A673 (cell line): ENCODE results near the gene CDC42BPA. TPM values are rescaled to one million over a fixed set of nuclear protein-coding genes. Genes with fewer than 3 reads are reported as not detected.

Experiments used
- BruUV-seq: library from RNA; stranded (reverse); fragments of 400-500 nt; replicated peaks from 2 replicates; lab custom pipeline; 2021; lab: Mats Ljungman, UMichigan
- CTCF ChIA-PET: fragments of 300-600 bp; sonication (Branson Sonifier 250); formaldehyde crosslinking; loops from one replicate; lab custom pipeline; 2022; ENCODE audit warnings: antibody characterized with exemption; lab: Charles Lee
- POLR2A ChIA-PET: fragments of 300-600 bp; sonication (Branson Sonifier 250); formaldehyde crosslinking; loops from one replicate; lab custom pipeline; 2022; ENCODE audit warnings: antibody characterized with exemption; ENCODE audit not compliant: low non-redundant PET; lab: Charles Lee
- DNase-seq: peaks from one replicate; pipeline ENCODE4 v3.0.0-alpha.2; 2015; ENCODE audit warnings: low spot score
- H3K27ac ChIP-seq: fragments of 200-600 bp; sonication (generic); 2 replicates; pipeline ENCODE4 v1.5.1; 2016; ENCODE audit warnings: mixed run types, low read depth, mild to moderate bottlenecking, mixed read lengths, antibody characterized with exemption, low read length; ENCODE audit not compliant: poor library complexity, severe bottlenecking
- H3K27me3 ChIP-seq: fragments of 200-600 bp; sonication (generic); replicated peaks from 2 replicates; pipeline ENCODE4 v1.6.1; 2017; ENCODE audit warnings: mixed run types, low read depth, mild to moderate bottlenecking, mixed read lengths, antibody characterized with exemption, low read length; ENCODE audit not compliant: insufficient read depth, poor library complexity
- H3K36me3 ChIP-seq: fragments of 200-600 bp; sonication (generic); 2 replicates; pipeline ENCODE4 v1.6.1; 2016; ENCODE audit warnings: mixed run types, mild to moderate bottlenecking, mixed read lengths, antibody characterized with exemption, low read length; ENCODE audit not compliant: insufficient read depth, poor library complexity, severe bottlenecking
- H3K4me1 ChIP-seq: fragments of 200-600 bp; sonication (generic); 2 replicates; pipeline ENCODE4 v1.6.1; 2017; ENCODE audit warnings: mixed run types, mild to moderate bottlenecking, mixed read lengths, antibody characterized with exemption, low read length; ENCODE audit not compliant: insufficient read depth, poor library complexity, severe bottlenecking
- H3K4me3 ChIP-seq: fragments of 200-600 bp; sonication (generic); 2 replicates; pipeline ENCODE4 v1.5.1; 2016; ENCODE audit warnings: low read depth, mixed run types, mild to moderate bottlenecking, mixed read lengths, low read length; ENCODE audit not compliant: poor library complexity, severe bottlenecking
- H3K9me3 ChIP-seq: fragments of 200-600 bp; sonication (generic); 2 replicates; pipeline ENCODE4 v1.6.1; 2016; ENCODE audit warnings: mixed run types, low read depth, mild to moderate bottlenecking, mixed read lengths, antibody characterized with exemption, low read length; ENCODE audit not compliant: poor library complexity, severe bottlenecking
- EZH2 ChIP-seq: fragments of 200-600 bp; sonication (generic); IDR thresholded peaks from 2 replicates; pipeline ENCODE4 v1.6.1; 2017; ENCODE audit warnings: borderline replicate concordance, low read depth, mild to moderate bottlenecking, mixed read lengths, antibody characterized with exemption, low read length; ENCODE audit not compliant: poor library complexity, severe bottlenecking
- intact Hi-C: fragments of 100-400 bp; cut with micrococcal nuclease; formaldehyde crosslinking; loops from one replicate; pipeline ENCODE4 v1.10.0; 2022; ENCODE audit not compliant: unreplicated experiment
- total RNA-seq: library from RNA; stranded (reverse); gene quantifications from 2 replicates; pipeline ENCODE4 v1.2.3, GENCODE V29; 2021
- TF ChIP-seq, protein P1 (sequence below): fragments of 300-800, 200-600 bp; sonication (generic); conservative IDR thresholded peaks from 2 replicates; pipeline ENCODE4 v1.5.1; 2017; ENCODE audit warnings: low read depth, mild to moderate bottlenecking, antibody characterized with exemption, low read length, moderate library complexity, mixed read lengths

CDC42BPA gene
- total RNA-seq, 1 experiment from 2014 or later, result 21.7 TPM

DNA sequence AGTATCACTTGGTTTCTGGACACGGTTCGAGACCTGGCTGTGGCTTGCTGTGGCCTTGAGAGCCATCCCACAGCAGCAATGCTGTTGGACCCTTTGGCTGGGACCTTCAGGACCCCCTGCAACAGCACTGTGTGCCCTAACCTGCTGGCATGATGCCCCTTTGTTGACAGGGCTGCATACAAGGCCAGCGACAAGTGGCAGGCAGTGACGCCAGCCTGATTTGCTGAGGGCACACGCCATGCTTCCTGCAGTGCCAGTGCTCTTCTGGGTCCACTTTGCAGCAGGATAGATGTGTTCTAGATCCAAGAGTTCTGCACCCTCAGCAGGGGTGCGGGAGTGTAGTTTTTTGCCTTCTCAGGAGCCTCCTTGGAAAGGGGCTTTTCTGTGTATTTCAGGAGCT, 345.4 kb downstream of the CDC42BPA start:
- no TSS peak for BruUV-seq
- ChIA-PET POLR2A (no interaction called here), CTCF (no interaction called here)
- no peak for DNase-seq
- Histone ChIP-seq H3K9me3 (no peaks in the 10 kb centered on the region), H3K27me3 (no peaks in the 10 kb centered on the region), H3K27ac (no peak overlapping the region), H3K4me1 (no peaks in the 10 kb centered on the region), H3K36me3 (no peaks in the 10 kb centered on the region), H3K4me3 (no peak overlapping the region)
- TF ChIP-seq EZH2, result no peak
- TF ChIP-seq, protein P1, sequence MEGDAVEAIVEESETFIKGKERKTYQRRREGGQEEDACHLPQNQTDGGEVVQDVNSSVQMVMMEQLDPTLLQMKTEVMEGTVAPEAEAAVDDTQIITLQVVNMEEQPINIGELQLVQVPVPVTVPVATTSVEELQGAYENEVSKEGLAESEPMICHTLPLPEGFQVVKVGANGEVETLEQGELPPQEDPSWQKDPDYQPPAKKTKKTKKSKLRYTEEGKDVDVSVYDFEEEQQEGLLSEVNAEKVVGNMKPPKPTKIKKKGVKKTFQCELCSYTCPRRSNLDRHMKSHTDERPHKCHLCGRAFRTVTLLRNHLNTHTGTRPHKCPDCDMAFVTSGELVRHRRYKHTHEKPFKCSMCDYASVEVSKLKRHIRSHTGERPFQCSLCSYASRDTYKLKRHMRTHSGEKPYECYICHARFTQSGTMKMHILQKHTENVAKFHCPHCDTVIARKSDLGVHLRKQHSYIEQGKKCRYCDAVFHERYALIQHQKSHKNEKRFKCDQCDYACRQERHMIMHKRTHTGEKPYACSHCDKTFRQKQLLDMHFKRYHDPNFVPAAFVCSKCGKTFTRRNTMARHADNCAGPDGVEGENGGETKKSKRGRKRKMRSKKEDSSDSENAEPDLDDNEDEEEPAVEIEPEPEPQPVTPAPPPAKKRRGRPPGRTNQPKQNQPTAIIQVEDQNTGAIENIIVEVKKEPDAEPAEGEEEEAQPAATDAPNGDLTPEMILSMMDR, result no peak
- intact Hi-C loops, result no loop called here

DNA sequence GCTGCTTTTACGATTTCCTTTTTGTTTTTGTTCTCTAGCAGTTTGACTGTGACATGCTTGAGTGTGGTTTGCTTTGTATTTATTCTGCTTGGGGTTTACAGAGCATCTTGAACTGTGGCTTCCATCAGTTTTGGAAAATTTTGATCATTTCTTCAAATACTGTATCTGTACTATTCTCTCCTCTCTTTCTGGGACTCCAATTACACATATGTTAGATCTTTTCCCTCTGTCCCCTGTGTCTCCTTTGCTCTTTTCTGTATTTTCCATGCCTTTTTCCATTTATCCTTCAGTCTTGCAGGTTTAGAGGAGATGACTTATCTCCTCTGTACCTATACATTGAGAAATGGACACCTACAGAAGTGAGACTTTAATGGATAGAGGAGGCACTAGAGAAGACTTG, 346.5 kb downstream of the CDC42BPA start:
- POLR2A ChIA-PET, result no interaction called here
- no peak overlapping the region for H3K4me3 ChIP-seq
- no peaks in the 10 kb centered on the region for H3K27me3 ChIP-seq
- intact Hi-C loops, result no loop called here
- H3K4me1 ChIP-seq, result no peaks in the 10 kb centered on the region
- no peak overlapping the region for H3K27ac ChIP-seq
- H3K9me3 ChIP-seq, result no peaks in the 10 kb centered on the region
- H3K36me3 ChIP-seq, result no peaks in the 10 kb centered on the region
- CTCF ChIA-PET, result no interaction called here
- DNase-seq, result no peak
- no peak for TF ChIP-seq EZH2
- TF ChIP-seq, protein P1, result no peak
- BruUV-seq, result no TSS peak

DNA sequence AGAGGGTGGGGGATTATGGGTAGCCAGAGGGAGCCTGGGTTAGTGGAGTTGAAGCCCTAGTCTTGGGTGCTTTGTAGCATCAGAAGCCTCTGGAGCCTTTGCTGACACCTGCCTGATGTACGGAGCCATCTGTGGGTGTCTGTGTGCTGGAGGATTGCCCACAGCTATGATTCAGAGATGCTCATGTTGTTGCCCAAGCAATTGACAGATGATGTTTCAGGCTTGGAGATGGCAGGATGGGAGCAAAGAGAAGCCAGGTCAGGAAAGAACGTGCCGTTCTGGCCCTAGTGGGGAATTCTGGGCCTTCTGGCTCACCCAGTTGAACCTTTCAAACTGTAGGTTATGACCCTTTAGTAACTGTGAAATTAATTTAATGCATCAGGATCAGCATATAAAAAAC, 350.6 kb downstream of the CDC42BPA start:
- no peaks in the 10 kb centered on the region for H3K9me3 ChIP-seq
- CTCF ChIA-PET, result no interaction called here
- no peak for TF ChIP-seq EZH2
- TF ChIP-seq, protein P1, result no peak
- POLR2A ChIA-PET, result no interaction called here
- BruUV-seq, result no TSS peak
- H3K27ac ChIP-seq, result no peak overlapping the region
- H3K4me3 ChIP-seq, result no peak overlapping the region
- H3K27me3 ChIP-seq, result no peaks in the 10 kb centered on the region
- DNase-seq, result no peak
- intact Hi-C loops, result no loop called here
- H3K4me1 ChIP-seq, result no peaks in the 10 kb centered on the region
- H3K36me3 ChIP-seq, result no peaks in the 10 kb centered on the region
